ENCODE measurements around the gene IGSF5. TPM values are rescaled to one million over a fixed set of nuclear protein-coding genes. Genes with fewer than 3 reads are reported as not detected.

IGSF5 gene
- total and polyA plus RNA-seq, 9 of the 15 experiments (the other 6 are each of a cell fraction or from before 2014, with no cell fraction given): not detected

- Histone ChIP-seq H2AFZ (ENCODE audit: low read depth, low read length) (no peak overlapping the region), H3K9ac (ENCODE audit: insufficient read depth in 1 of 2, low read depth in 2 of 2, low read length in 2 of 2) (no peak overlapping the region), H3K4me1 (replicated peaks in 1 of 2; ENCODE audit: control insufficient read depth in 2 of 2, insufficient read depth in 2 of 2, low read length in 2 of 2) (no peaks in the 10 kb centered on the region), H3K4me3 (no peak overlapping the region), H4K20me1 (replicated peaks; ENCODE audit: control insufficient read depth, insufficient read depth, low read length) (no peaks in the 10 kb centered on the region), H3K4me2 (ENCODE audit: insufficient read depth, low read length) (no peak overlapping the region), H3K27ac (ENCODE audit: extremely low read depth, low read depth, low read length) (no peak overlapping the region), H3K36me3 (ENCODE audit: control insufficient read depth, insufficient read depth, low read length) (no peaks in the 10 kb centered on the region), H3K9me1 (ENCODE audit: control insufficient read depth, insufficient read depth, low read length) (no peaks in the 10 kb centered on the region), H3K9me3 (replicated peaks; ENCODE audit: control insufficient read depth, insufficient read depth, low read depth, low read length) (no peaks in the 10 kb centered on the region), H3K27me3 (ENCODE audit: control insufficient read depth in 2 of 2, insufficient read depth in 2 of 2, low read length in 2 of 2) (0 out of 5 replicates have a peak, but pooled peaks cover 0 to 8% of the 10 kb centered on the region in 2 experiments), H3K79me2 (ENCODE audit: control insufficient read depth, insufficient read depth, low read length) (no peaks in the 10 kb centered on the region)
- intact Hi-C loops (cut with micrococcal nuclease): no loop called here
- ChIA-PET CTCF (ENCODE audit: low intra/inter-chr PET ratio) (no interaction called here), POLR2A (no interaction called here)
- WGBS (ENCODE audit: insufficient coverage, low coverage, missing lambda C conversion rate): 0% methylated on average over 5 of the region's 5 CpGs
- in situ Hi-C loops (cut with MboI): no loop called here
- BruUV-seq (replicated peaks): no TSS peak
- ATAC-seq (no peak), FAIRE-seq (no peak), DNase-seq (ENCODE audit: extremely low read depth in 1 of 4, low spot score in 3 of 4) (no peak)
- no peak for TF ChIP-seq NR3C1 (CRISPR knock-in tag; IDR thresholded peaks at IDR 0.05)
- TF ChIP-seq RBM22 (IDR thresholded peaks at IDR 0.05; ENCODE audit: low read depth, low read length, poor library complexity, severe bottlenecking): no peak
- TF ChIP-seq FOXO4 (CRISPR knock-in tag; IDR thresholded peaks at IDR 0.05): no peak
- no peak for TF ChIP-seq NFE2L1 (tag; IDR thresholded peaks at IDR 0.05; ENCODE audit: borderline replicate concordance, low read depth)
- TF ChIP-seq TFAP4 (CRISPR knock-in tag; IDR thresholded peaks at IDR 0.05; ENCODE audit: borderline replicate concordance): no peak
- no peak for TF ChIP-seq ATF1 (CRISPR knock-in tag; IDR thresholded peaks at IDR 0.05)
- no peak for TF ChIP-seq ATF1 (tag; IDR thresholded peaks at IDR 0.05)
- no peak for TF ChIP-seq ZNF174 (CRISPR knock-in tag; IDR thresholded peaks at IDR 0.05)
- TF ChIP-seq THAP12 (CRISPR knock-in tag; IDR thresholded peaks at IDR 0.05): no peak
- no peak for TF ChIP-seq ILK (tag; IDR thresholded peaks at IDR 0.05; ENCODE audit: borderline replicate concordance, low read depth)
These were observed 20.0 kb upstream of the IGSF5 start for GRCh38 chr21:39724944-39725343.
